Adrenal gland (tissue), 5 donors: ENCODE results near the gene DLL3.

ENCODE experiments used
- POLR2A ChIP-seq, 2 donors: fragments of 450-650 bp; IDR thresholded peaks; one replicate each; pipeline ENCODE4 v1.6.1; 2017; ENCODE audit warnings: antibody characterized with exemption in 2 of 2, mild to moderate bottlenecking in 2 of 2, moderate library complexity in 1 of 2
- TF ChIP-seq, protein P1 (sequence below), 6 experiments: fragments of 450-650 bp in 4 of 6; fragments of 200-600 bp in 2 of 6; sonication (generic) in 1 of 6; IDR thresholded peaks; 1 replicate in 5 of 6; 2 replicates in 1 of 6; pipeline versions ENCODE4 v1.5.1 to v1.8.0; 2016 to 2021; ENCODE audit warnings: antibody characterized with exemption in 6 of 6, mild to moderate bottlenecking in 2 of 6, moderate library complexity in 1 of 6
- donor health status: DM: no; HTN: no; CAD: no.

DNA sequence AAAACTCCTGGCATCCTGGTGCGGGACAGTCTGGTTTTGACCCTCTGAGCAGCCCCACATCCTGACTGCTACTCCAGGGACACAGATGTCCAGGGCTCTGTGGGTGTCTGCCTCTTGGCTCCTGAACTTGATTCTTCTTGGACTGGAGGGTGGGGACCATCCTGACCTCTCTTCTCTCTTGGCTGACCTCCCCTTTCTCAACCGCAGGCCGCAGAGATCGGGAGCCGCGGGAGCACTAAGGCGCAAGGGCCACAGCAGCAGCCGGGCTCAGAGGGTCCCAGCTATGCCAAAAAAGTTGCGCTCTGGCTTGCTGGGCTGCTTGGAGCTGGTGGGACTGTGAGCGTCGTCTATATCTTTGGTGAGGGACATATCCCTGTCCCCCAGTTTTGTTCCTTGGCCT, 17.1 kb upstream of the DLL3 start:
- TF ChIP-seq, protein P1, sequence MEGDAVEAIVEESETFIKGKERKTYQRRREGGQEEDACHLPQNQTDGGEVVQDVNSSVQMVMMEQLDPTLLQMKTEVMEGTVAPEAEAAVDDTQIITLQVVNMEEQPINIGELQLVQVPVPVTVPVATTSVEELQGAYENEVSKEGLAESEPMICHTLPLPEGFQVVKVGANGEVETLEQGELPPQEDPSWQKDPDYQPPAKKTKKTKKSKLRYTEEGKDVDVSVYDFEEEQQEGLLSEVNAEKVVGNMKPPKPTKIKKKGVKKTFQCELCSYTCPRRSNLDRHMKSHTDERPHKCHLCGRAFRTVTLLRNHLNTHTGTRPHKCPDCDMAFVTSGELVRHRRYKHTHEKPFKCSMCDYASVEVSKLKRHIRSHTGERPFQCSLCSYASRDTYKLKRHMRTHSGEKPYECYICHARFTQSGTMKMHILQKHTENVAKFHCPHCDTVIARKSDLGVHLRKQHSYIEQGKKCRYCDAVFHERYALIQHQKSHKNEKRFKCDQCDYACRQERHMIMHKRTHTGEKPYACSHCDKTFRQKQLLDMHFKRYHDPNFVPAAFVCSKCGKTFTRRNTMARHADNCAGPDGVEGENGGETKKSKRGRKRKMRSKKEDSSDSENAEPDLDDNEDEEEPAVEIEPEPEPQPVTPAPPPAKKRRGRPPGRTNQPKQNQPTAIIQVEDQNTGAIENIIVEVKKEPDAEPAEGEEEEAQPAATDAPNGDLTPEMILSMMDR (IDR thresholded peaks at IDR 0.05): no peak
- TF ChIP-seq POLR2A (IDR thresholded peaks at IDR 0.05): no peak
